Measurements from ENCODE around the gene TTF1. TPM values are rescaled to one million over a fixed set of nuclear protein-coding genes. Genes with fewer than 3 reads are reported as not detected.
A peak's percentile ranks its signal among the peaks of the same experiment; 100 is the strongest.

The TTF1 gene
- total and polyA plus RNA-seq, 9 donors, result 10.1 to 15.3 (median 12.1) TPM

- WGBS, 3 donors, result 53 to 62% (median 57%) methylated on average over 14 of the region's 14 CpGs
- no peaks in the 10 kb centered on the region for H3K27me3 ChIP-seq
- no peaks in the 10 kb centered on the region for H3K9me3 ChIP-seq
- H3K4me1 ChIP-seq (ENCODE audit: insufficient read depth), result no peaks in the 10 kb centered on the region
- intact Hi-C loops (cut with DNase I), result no loop called here
- no peaks in the 10 kb centered on the region for H3K36me3 ChIP-seq
- H3K4me3 ChIP-seq, result no peak overlapping the region
- peak in 1 of 5 donors; percentile 25 for DNase-seq
- no peak overlapping the region for H3K27ac ChIP-seq
- TF ChIP-seq EP300 (IDR thresholded peaks at IDR 0.05) (no peak), CTCF (IDR thresholded peaks at IDR 0.05) (no peak), POLR2A (IDR thresholded peaks at IDR 0.05) (no peak)
These were observed 34.2 kb downstream of the TTF1 start for GRCh38 chr9:132372177-132373095.

GRCh38 chr9:132370592-132370991 lies 36.0 kb downstream of the TTF1 start:
- 65 to 73% (median 70%) methylated on average over 4 of the region's 4 CpGs for WGBS, 3 donors
- H3K9me3 ChIP-seq, result no peaks in the 10 kb centered on the region
- no peaks in the 10 kb centered on the region for H3K36me3 ChIP-seq
- intact Hi-C loops (cut with DNase I), result no loop called here
- H3K27ac ChIP-seq, result no peak overlapping the region
- DNase-seq, result no peak
- no peaks in the 10 kb centered on the region for H3K4me1 ChIP-seq (ENCODE audit: insufficient read depth)
- H3K27me3 ChIP-seq, result no peaks in the 10 kb centered on the region
- H3K4me3 ChIP-seq, result no peak overlapping the region
- TF ChIP-seq POLR2A (IDR thresholded peaks at IDR 0.05), result no peak
- no peak for TF ChIP-seq CTCF (IDR thresholded peaks at IDR 0.05)
- no peak for TF ChIP-seq EP300 (IDR thresholded peaks at IDR 0.05)

- no peak for TF ChIP-seq EP300 (IDR thresholded peaks at IDR 0.05)
- TF ChIP-seq POLR2A (IDR thresholded peaks at IDR 0.05), result no peak
- no peak for TF ChIP-seq CTCF (IDR thresholded peaks at IDR 0.05)
- Histone ChIP-seq H3K9me3 (no peaks in the 10 kb centered on the region), H3K4me1 (ENCODE audit: insufficient read depth) (no peaks in the 10 kb centered on the region), H3K36me3 (no peaks in the 10 kb centered on the region), H3K27ac (no peak overlapping the region), H3K27me3 (no peaks in the 10 kb centered on the region), H3K4me3 (no peak overlapping the region)
- DNase-seq, result no peak
- 82 to 94% (median 94%) methylated on average over 4 of the region's 4 CpGs for WGBS, 3 donors
- intact Hi-C loops (cut with DNase I), result no loop called here
These were observed 37.2 kb downstream of the TTF1 start for GRCh38 chr9:132369421-132369820.

GRCh38 chr9:132367613-132368313 lies 38.9 kb downstream of the TTF1 start:
- H3K36me3 ChIP-seq, result no peaks in the 10 kb centered on the region
- H3K27ac ChIP-seq, result no peak overlapping the region
- DNase-seq, result no peak
- no peak overlapping the region for H3K4me3 ChIP-seq
- WGBS, 3 donors, result 55 to 57% (median 57%) methylated on average over 13 of the region's 13 CpGs
- intact Hi-C loops (cut with DNase I), result no loop called here
- no peaks in the 10 kb centered on the region for H3K27me3 ChIP-seq
- H3K4me1 ChIP-seq (ENCODE audit: insufficient read depth), result no peaks in the 10 kb centered on the region
- TF ChIP-seq EP300 (IDR thresholded peaks at IDR 0.05) (no peak), POLR2A (IDR thresholded peaks at IDR 0.05) (no peak), CTCF (IDR thresholded peaks at IDR 0.05) (no peak)
- H3K9me3 ChIP-seq, result no peaks in the 10 kb centered on the region

All from ovary (tissue), 9 donors.